Prostate gland (tissue), 2 donors: ENCODE data around the gene CCL5.

Experiments used
- CTCF ChIP-seq, 4 experiments: fragments of 200-600 bp in 2 of 4; fragments of 450-650 bp in 2 of 4; sonication (generic) in 2 of 4; IDR thresholded peaks; 1 replicate in 3 of 4; 2 replicates in 1 of 4; pipeline ENCODE4 v1.5.1; 2016 to 2019; ENCODE audit warnings: antibody characterized with exemption in 4 of 4, mild to moderate bottlenecking in 2 of 4, moderate library complexity in 2 of 4
- POLR2A ChIP-seq: fragments of 450-650 bp; IDR thresholded peaks from one replicate; pipeline ENCODE4 v1.6.1; 2016; ENCODE audit warnings: antibody characterized with exemption, mild to moderate bottlenecking

GRCh38 chr17:35855965-35856364 is 24.2 kb downstream of the CCL5 start:
- no peak for TF ChIP-seq CTCF (IDR thresholded peaks at IDR 0.05)
- TF ChIP-seq POLR2A, result no peak
